Glutamatergic neuron (in vitro differentiated cells): ENCODE data around the gene MTG2. TPM values are rescaled to one million over a fixed set of nuclear protein-coding genes. Genes with fewer than 3 reads are reported as not detected.

ENCODE experiments used
- DNase-seq: peaks from one replicate; pipeline ENCODE4 v3.0.0; 2022
- H3K27ac Mint-ChIP-seq: one replicate; pipeline ENCODE4 v1.8.0; 2020; ENCODE audit warnings: mild to moderate bottlenecking, mixed read lengths, inconsistent platforms; ENCODE audit not compliant: unreplicated experiment
- H3K27me3 Mint-ChIP-seq: one replicate; pipeline ENCODE4 v1.8.0; 2020; ENCODE audit warnings: mild to moderate bottlenecking, moderate library complexity, mixed read lengths, inconsistent platforms; ENCODE audit not compliant: unreplicated experiment
- H3K36me3 Mint-ChIP-seq: one replicate; pipeline ENCODE4 v1.8.0; 2020; ENCODE audit warnings: mild to moderate bottlenecking, mixed read lengths, inconsistent platforms; ENCODE audit not compliant: unreplicated experiment
- H3K4me1 Mint-ChIP-seq: one replicate; pipeline ENCODE4 v1.8.0; 2020; ENCODE audit warnings: mild to moderate bottlenecking, low read depth, mixed read lengths, inconsistent platforms; ENCODE audit not compliant: unreplicated experiment
- H3K4me3 Mint-ChIP-seq: one replicate; pipeline ENCODE4 v1.8.0; 2020; ENCODE audit warnings: mild to moderate bottlenecking, mixed read lengths, inconsistent platforms; ENCODE audit not compliant: unreplicated experiment
- H3K9me3 Mint-ChIP-seq: one replicate; pipeline ENCODE4 v1.8.0; 2020; ENCODE audit warnings: mild to moderate bottlenecking, moderate library complexity, mixed read lengths, inconsistent platforms; ENCODE audit not compliant: unreplicated experiment
- CTCF ChIP-seq: fragments of 200-600 bp; sonication (generic); IDR thresholded peaks from one replicate; pipeline ENCODE4 v1.5.0; 2021; ENCODE audit not compliant: partially characterized antibody, unreplicated experiment
- total RNA-seq: library from RNA; stranded (reverse); fragmentation: NEBNext Ultra II Directional; extraction: Animal tissue kit (Norgen Biotek cat#: 25700); gene quantifications from one replicate; pipeline ENCODE4 v1.2.1, GENCODE V29; 2021; ENCODE audit not compliant: unreplicated experiment

The MTG2 gene
- total RNA-seq, 1 donor from 2014 or later = 27.1 TPM

GRCh38 chr20:62158088-62158400 lies 24.8 kb upstream of the MTG2 start:
- Mint-ChIP-seq H3K36me3 (peaks cover 18% of the 10 kb centered on the region), H3K4me3 (no peak overlapping the region), H3K27me3 (peaks cover 4% of the 10 kb centered on the region), H3K4me1 (peaks cover 26% of the 10 kb centered on the region), H3K9me3 (peaks cover 18% of the 10 kb centered on the region), H3K27ac (no peak overlapping the region)
- no peak for DNase-seq
- TF ChIP-seq CTCF = no peak

- H3K27ac Mint-ChIP-seq = no peak overlapping the region
- TF ChIP-seq CTCF = no peak
- H3K4me1 Mint-ChIP-seq = peaks cover 26% of the 10 kb centered on the region
- peaks cover 4% of the 10 kb centered on the region for H3K27me3 Mint-ChIP-seq
- H3K9me3 Mint-ChIP-seq = peaks cover 18% of the 10 kb centered on the region
- H3K36me3 Mint-ChIP-seq = peaks cover 15% of the 10 kb centered on the region
- peak overlapping the region; percentile 25 for H3K4me3 Mint-ChIP-seq
- no peak for DNase-seq
Measured at GRCh38 chr20:62158541-62158940, 24.3 kb upstream of the MTG2 start.

- Mint-ChIP-seq H3K36me3 (peaks cover 10% of the 10 kb centered on the region), H3K4me1 (peaks cover 26% of the 10 kb centered on the region), H3K9me3 (peaks cover 14% of the 10 kb centered on the region), H3K27ac (no peak overlapping the region), H3K4me3 (no peak overlapping the region), H3K27me3 (peaks cover 4% of the 10 kb centered on the region)
- no peak for TF ChIP-seq CTCF
- no peak for DNase-seq
Measured at GRCh38 chr20:62159052-62159451, 23.8 kb upstream of the MTG2 start.

GRCh38 chr20:62159839-62160238 lies 23.0 kb upstream of the MTG2 start:
- H3K4me3 Mint-ChIP-seq = no peak overlapping the region
- H3K4me1 Mint-ChIP-seq = peaks cover 22% of the 10 kb centered on the region
- peaks cover 8% of the 10 kb centered on the region for H3K9me3 Mint-ChIP-seq
- no peak for TF ChIP-seq CTCF
- H3K27me3 Mint-ChIP-seq = peaks cover 4% of the 10 kb centered on the region
- peaks cover 2% of the 10 kb centered on the region for H3K36me3 Mint-ChIP-seq
- no peak overlapping the region for H3K27ac Mint-ChIP-seq
- DNase-seq = no peak

- peaks cover 7% of the 10 kb centered on the region for H3K9me3 Mint-ChIP-seq
- peaks cover 21% of the 10 kb centered on the region for H3K4me1 Mint-ChIP-seq
- H3K4me3 Mint-ChIP-seq = no peak overlapping the region
- no peak for DNase-seq
- H3K36me3 Mint-ChIP-seq = no peaks in the 10 kb centered on the region
- TF ChIP-seq CTCF = no peak
- no peak overlapping the region for H3K27ac Mint-ChIP-seq
- peaks cover 5% of the 10 kb centered on the region for H3K27me3 Mint-ChIP-seq
Measured at GRCh38 chr20:62160253-62160652, 22.6 kb upstream of the MTG2 start.
